DMS79 (cell line): ENCODE measurements around the gene CCDC9.
A peak's percentile ranks its signal among the peaks of the same experiment; 100 is the strongest.

Experiments
- DNase-seq: peaks from one replicate; lab custom pipeline; 2025; lab: John Stamatoyannopoulos, UW

Gene CCDC9

DNA sequence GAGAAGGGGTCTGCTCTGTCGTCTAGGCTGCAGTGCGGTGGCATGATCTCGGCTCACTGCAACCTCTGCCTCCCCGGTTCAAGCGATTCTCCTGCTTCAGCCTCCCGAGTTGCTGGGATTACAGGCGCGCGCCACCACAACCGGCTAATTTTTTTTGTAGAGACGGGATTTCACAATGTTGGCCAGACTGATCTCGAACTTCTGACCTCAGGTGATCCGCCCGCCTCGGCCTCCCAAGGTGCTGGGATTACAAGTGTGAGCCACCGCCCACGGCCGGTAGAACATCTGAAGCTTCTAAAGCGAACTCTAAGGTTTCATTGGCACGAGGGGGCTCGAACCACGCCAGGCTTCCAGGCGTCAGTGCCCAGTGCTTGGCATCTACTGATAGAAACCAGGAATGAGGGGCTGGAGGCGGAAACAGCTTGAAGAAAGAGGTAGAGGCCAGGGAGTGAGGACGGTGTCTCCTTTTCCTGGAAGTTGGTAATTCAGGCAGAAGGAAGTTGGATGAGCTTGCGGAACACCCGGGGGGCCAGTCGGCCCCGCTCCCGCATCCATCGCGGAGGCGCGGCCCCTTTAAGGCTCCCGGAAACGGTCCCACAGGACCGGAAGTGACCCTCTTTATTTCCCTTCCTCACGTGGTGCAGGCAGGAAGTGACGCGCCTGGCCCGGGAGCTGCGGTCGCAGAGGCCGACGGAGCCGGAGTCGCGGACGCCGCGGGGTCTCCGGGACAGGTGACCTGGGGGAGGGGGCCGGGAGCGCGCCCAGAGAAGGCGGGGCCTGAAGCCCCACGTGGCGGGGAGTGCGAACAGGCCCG, at the start of gene CCDC9:
Gene CCDC9, plus strand, starts transcription at position 647 of the 814 bp plus-strand sequence. CDS start 1,876 bp downstream, outside the sequence.
- peak; percentile 95 for DNase-seq

DNA sequence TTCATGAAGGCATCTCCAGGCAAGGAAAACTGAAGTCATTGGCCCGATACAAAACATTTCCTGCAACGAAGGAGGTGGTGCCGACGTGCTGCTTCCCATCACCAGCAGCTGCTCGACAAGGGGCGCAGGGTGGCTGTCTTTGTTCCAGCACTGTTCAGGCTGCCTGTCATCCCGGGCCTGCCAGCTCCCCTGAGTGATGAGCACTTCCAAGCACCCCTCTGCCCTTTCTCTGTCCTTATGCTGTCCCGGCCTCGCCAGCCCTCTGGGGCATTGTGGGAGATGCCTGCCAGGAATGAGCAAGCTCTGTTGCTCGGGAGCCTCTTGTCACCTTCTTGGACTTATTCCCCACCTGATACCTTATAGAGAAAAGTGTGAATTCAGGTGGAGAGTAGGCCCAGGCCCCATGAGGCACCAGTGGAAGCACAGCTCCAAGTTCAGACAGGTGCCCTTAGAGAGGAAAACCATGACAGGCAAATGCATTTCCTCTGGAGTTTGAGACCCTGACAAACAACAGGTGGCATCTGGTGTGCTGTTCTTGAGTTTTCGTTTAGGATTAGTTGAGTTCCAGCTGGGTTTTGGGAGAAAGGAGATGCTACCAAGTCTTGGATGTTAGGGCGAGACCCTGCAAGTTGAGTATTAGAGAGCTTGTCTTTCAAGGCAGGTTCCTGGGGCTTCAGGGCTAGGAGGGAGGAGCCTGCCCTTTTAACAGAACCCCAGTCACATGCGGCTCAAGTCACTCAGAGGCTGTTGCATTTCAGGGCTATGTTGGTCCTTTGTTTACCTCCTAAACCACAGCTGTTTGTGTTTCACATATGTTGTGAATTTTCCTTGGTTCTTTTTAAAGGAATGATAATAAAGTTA, 46.8 kb upstream of the CCDC9 start:
- DNase-seq, result no peak

DNA sequence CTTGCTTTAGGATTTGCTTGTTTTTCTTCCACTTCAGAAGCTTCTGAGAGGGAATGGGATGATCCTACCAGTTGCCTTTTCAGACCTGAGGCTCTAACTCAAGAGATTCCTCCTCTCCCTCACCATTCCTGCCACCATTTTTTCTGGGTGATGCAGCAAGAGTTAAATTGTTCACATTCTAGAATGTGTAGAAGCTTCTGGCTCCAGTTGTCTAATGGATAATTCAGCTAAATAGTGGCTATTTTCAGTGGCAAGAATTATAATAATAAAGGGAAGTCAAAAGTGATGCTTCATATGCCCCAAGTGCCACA, 46.2 kb upstream of the CCDC9 start:
- DNase-seq, result no peak

GRCh38 chr19:47210689-47211316, 45.5 kb upstream of the CCDC9 start:
- DNase-seq, result no peak

- DNase-seq, result no peak
Measured at GRCh38 chr19:47215581-47215980, 40.7 kb upstream of the CCDC9 start.

DNA sequence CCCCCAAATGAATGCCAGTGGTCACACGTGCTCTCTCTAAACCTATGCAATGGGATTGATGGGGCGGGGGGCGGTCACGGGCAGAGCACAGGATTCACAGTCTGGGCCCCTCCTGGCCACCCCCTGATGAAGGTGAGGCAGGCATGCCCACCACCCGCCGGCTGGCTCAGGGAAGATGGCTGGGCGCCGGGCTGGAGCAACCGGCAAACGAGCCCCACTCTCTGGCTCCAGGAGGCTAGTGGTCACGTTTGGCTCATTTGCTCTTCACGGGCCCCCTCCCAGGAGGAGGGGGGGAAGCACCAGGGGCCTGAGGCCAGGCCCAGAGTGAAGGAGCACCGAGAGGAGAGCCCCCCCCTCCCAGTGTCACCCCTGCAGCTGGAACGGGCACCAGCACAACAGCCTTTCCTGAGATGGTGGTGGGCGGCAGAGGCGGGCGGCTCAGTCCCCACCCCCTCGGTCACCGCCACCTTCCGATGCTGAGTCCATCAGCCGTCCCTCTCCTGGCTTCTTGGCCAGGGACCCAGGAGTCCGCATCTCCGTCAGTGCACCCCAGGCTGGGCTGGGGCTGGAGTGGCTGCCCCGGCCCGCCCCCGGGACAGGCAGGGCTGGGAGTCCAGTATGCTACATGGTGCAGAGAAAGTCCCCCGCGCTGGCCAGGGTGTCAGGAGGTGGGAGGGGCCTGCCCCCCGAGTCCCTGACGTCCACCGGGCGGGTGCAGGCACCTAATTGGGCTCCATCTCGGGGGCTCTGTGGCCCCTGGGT, 35.1 kb upstream of the CCDC9 start:
- DNase-seq, result no peak

- no peak for DNase-seq
Measured at GRCh38 chr19:47221890-47222289, 34.4 kb upstream of the CCDC9 start.

DNA sequence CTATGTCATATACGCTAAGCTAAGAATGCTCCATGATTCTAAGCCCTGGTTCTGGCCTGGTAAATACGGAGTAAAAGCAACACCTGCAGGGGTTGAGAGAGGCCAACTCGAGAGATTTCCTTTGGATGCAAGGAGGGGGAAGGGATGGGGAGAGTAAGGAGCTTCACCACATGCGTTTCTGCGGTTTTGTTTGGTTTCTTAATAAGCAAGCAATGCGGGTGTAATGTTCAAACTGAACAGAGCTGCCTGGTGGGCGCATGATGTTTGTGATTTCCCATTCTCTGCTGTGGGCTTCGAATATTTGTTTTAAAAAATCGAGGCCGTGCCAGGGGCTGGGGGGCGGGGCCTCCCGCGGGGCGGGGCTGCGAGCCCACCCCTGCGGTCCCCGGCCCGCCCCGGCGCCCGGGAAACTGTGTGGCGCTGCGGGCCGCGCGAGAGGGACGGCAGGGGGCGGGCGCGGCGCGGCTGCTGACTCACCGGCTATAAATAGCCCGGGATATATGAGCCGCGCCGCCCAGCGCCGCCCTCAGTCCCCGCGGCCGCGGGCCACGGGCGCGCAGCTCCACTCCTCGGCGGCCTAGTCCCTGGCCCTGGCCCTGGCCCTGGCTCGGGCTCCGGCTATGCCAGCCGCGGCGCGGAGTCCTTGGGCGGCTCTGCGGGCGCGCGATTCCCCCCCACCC, 30.4 kb upstream of the CCDC9 start:
- DNase-seq, result peak; percentile 59

- DNase-seq, result peak; percentile 45
Measured at GRCh38 chr19:47226426-47227351, 29.6 kb upstream of the CCDC9 start.

- DNase-seq, result peak; percentile 50
Measured at GRCh38 chr19:47227352-47228167, 28.8 kb upstream of the CCDC9 start.

GRCh38 chr19:47228168-47228936, 28.0 kb upstream of the CCDC9 start:
- DNase-seq, result no peak

DNA sequence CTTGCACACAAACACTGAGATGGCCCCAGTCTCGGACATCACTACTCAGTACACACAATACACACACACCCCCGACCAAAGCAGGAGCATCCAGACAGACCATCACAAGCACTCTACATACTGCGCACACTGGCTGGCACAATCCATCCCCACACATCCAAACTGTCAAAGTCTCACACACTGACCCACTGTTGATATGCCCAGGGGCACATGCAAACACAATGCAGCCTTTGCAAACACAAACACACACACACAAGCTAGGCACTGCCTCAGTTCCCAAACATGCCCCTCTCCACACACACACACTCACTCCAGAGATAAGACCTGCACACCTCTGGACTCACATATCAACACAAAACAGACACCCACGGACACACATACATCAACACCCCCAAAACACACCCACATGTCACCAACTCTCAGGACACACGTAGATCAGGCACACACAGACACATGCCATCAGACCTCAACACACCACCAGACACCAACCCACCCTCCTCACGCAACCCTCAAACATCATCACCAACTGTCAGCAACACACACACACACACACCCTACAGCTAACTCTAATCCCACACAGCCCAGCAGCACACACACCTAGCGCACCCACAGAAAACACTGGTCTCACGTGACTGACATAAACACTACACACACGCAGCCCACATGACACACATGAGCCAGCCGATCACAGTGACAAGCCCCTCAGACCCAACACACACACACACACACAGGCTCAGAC, 27.2 kb upstream of the CCDC9 start:
- no peak for DNase-seq

- DNase-seq, result no peak
Measured at GRCh38 chr19:47229676-47230053, 26.7 kb upstream of the CCDC9 start.

GRCh38 chr19:47230054-47230920, 26.0 kb upstream of the CCDC9 start:
- no peak for DNase-seq

DNA sequence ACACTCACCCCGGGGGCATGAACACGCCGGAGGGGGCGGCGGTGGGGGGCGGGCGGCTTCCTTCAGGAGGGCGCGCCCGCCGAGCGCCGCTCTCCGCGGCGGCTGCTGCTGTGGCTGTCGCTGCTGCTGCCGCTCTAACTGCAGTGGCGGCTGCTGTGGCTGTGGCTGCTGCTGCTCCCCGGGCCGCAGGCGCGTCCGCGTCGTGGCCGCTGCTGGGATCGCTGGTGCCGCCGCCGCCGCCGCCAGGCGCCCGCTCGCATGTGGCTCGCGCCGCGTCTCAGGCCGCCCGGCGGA, 25.5 kb upstream of the CCDC9 start, which contains the start of gene BBC3:
Gene BBC3, minus strand, starts transcription at position 279 of the 294 bp plus-strand sequence. CDS start 2,768 bp downstream, outside the sequence.
- no peak for DNase-seq

GRCh38 chr19:47231215-47232054, 24.9 kb upstream of the CCDC9 start:
- no peak for DNase-seq
